ENCODE measurements around the gene CCDC92.
"Not testable (repeated sequence)": the region's sequence is repeated elsewhere in the genome, so short reads cannot be mapped to it uniquely, and the experiment has no call there.

The CCDC92 gene

GRCh38 chr12:123936471-123936870, 36.2 kb downstream of the CCDC92 start:
- no peak for DNase-seq (ENCODE audit: low spot score)

GRCh38 chr12:123935956-123936355, 36.7 kb downstream of the CCDC92 start:
- DNase-seq (ENCODE audit: low spot score): no peak

GRCh38 chr12:123934829-123935228, 37.8 kb downstream of the CCDC92 start:
- DNase-seq (ENCODE audit: low spot score): no peak

GRCh38 chr12:123934016-123934620, 38.5 kb downstream of the CCDC92 start:
- DNase-seq (ENCODE audit: low spot score): no peak

- no peak for DNase-seq (ENCODE audit: low spot score)
Measured at GRCh38 chr12:123933214-123933613, 39.4 kb downstream of the CCDC92 start.

GRCh38 chr12:123931686-123932321, 40.8 kb downstream of the CCDC92 start:
- no peak for DNase-seq (ENCODE audit: low spot score)

- no peak for DNase-seq (ENCODE audit: low spot score)
Measured at GRCh38 chr12:123929946-123930583, 42.6 kb downstream of the CCDC92 start.

GRCh38 chr12:123928897-123929296, 43.7 kb downstream of the CCDC92 start:
- DNase-seq (ENCODE audit: low spot score): no peak

- no peak for DNase-seq (ENCODE audit: low spot score)
Measured at GRCh38 chr12:123928274-123928865, 44.3 kb downstream of the CCDC92 start.

- DNase-seq (ENCODE audit: low spot score): no peak
Measured at GRCh38 chr12:123924539-123924938, 48.1 kb downstream of the CCDC92 start.

GRCh38 chr12:123923927-123924326, 48.7 kb downstream of the CCDC92 start:
- DNase-seq (ENCODE audit: low spot score): no peak

- DNase-seq (ENCODE audit: low spot score): no peak
Measured at GRCh38 chr12:123923038-123923437, 49.6 kb downstream of the CCDC92 start.

GRCh38 chr12:123919980-123920360, 52.7 kb downstream of the CCDC92 start:
- DNase-seq (ENCODE audit: low spot score): no peak

- DNase-seq (ENCODE audit: low spot score): no peak
Measured at GRCh38 chr12:123917337-123917850, 55.2 kb downstream of the CCDC92 start.

- DNase-seq (ENCODE audit: low spot score): no peak
Measured at GRCh38 chr12:123916729-123917128, 55.9 kb downstream of the CCDC92 start.

GRCh38 chr12:123914726-123915333, 57.8 kb downstream of the CCDC92 start:
- no peak for DNase-seq (ENCODE audit: low spot score)

GRCh38 chr12:123912415-123913380, 59.9 kb downstream of the CCDC92 start:
- no peak for DNase-seq (ENCODE audit: low spot score)

GRCh38 chr12:123911672-123912409, 60.8 kb downstream of the CCDC92 start:
- not testable (repeated sequence) for DNase-seq (ENCODE audit: low spot score)

GRCh38 chr12:123910761-123911193, 61.9 kb downstream of the CCDC92 start:
- DNase-seq (ENCODE audit: low spot score): no peak

- no peak for DNase-seq (ENCODE audit: low spot score)
Measured at GRCh38 chr12:123910057-123910456, 62.6 kb downstream of the CCDC92 start.

All from hematopoietic multipotent progenitor cell treated with erythropoietin and hydrocortisone succinate and interleukin-3 and kit ligand, for 17 days (in vitro differentiated cells).